Calu3 (cell line): ENCODE results near the gene SUPT4H1. TPM values are rescaled to one million over a fixed set of nuclear protein-coding genes. Genes with fewer than 3 reads are reported as not detected.

Source experiments
- BruUV-seq: library from RNA; stranded (reverse); fragments of 400-500 nt; replicated peaks from 2 replicates; lab custom pipeline; 2021; lab: Mats Ljungman, UMichigan
- CTCF ChIA-PET: fragments of 300-600 bp; sonication (Branson Sonifier 250); formaldehyde crosslinking; loops from one replicate; lab custom pipeline; 2022; ENCODE audit warnings: antibody characterized with exemption; lab: Charles Lee
- DNase-seq: peaks from one replicate; pipeline ENCODE4 v3.0.0; 2022
- H3K27ac Mint-ChIP-seq: one replicate; pipeline ENCODE4 v1.8.0; 2022; ENCODE audit warnings: mixed read lengths; ENCODE audit not compliant: unreplicated experiment
- H3K27me3 Mint-ChIP-seq: one replicate; pipeline ENCODE4 v1.8.0; 2022; ENCODE audit warnings: mixed read lengths; ENCODE audit not compliant: unreplicated experiment
- H3K36me3 Mint-ChIP-seq: one replicate; pipeline ENCODE4 v1.8.0; 2022; ENCODE audit warnings: mild to moderate bottlenecking, moderate library complexity, mixed read lengths; ENCODE audit not compliant: insufficient read depth, unreplicated experiment
- H3K4me1 Mint-ChIP-seq: one replicate; pipeline ENCODE4 v1.8.0; 2022; ENCODE audit warnings: mild to moderate bottlenecking, low read depth, mixed read lengths; ENCODE audit not compliant: unreplicated experiment
- H3K4me3 Mint-ChIP-seq: one replicate; pipeline ENCODE4 v1.8.0; 2022; ENCODE audit warnings: mild to moderate bottlenecking, low read depth, moderate library complexity, mixed read lengths; ENCODE audit not compliant: unreplicated experiment
- H3K9me3 Mint-ChIP-seq: one replicate; pipeline ENCODE4 v1.8.0; 2022; ENCODE audit warnings: low read depth, mixed read lengths; ENCODE audit not compliant: unreplicated experiment
- CTCF ChIP-seq: fragments of 200-600 bp; IDR thresholded peaks from one replicate; pipeline ENCODE4 v1.8.0; 2022; ENCODE audit warnings: antibody characterized with exemption; ENCODE audit not compliant: unreplicated experiment
- intact Hi-C: fragments of 100-400 bp; cut with micrococcal nuclease; formaldehyde crosslinking; loops from one replicate; pipeline ENCODE4 v1.10.0; 2022; ENCODE audit not compliant: unreplicated experiment
- total RNA-seq: library from RNA; stranded (reverse); gene quantifications from 2 replicates; pipeline ENCODE4 v1.2.3, GENCODE V29; 2022

SUPT4H1 gene
- total RNA-seq, 1 experiment from 2014 or later = 40.3 TPM

- Mint-ChIP-seq H3K27ac (no peak overlapping the region), H3K4me1 (peaks cover 7% of the 10 kb centered on the region), H3K36me3 (no peaks in the 10 kb centered on the region), H3K27me3 (no peaks in the 10 kb centered on the region), H3K4me3 (no peak overlapping the region), H3K9me3 (no peaks in the 10 kb centered on the region)
- CTCF ChIA-PET = no interaction called here
- TF ChIP-seq CTCF = no peak
- DNase-seq = no peak
- intact Hi-C loops = no loop called here
- BruUV-seq = no TSS peak
These were observed 13.4 kb upstream of the SUPT4H1 start for GRCh38 chr17:58365185-58365979.

GRCh38 chr17:58364270-58364942 lies 12.4 kb upstream of the SUPT4H1 start:
- intact Hi-C loops = no loop called here
- no peak overlapping the region for H3K27ac Mint-ChIP-seq
- H3K36me3 Mint-ChIP-seq = no peaks in the 10 kb centered on the region
- H3K9me3 Mint-ChIP-seq = no peaks in the 10 kb centered on the region
- TF ChIP-seq CTCF = no peak
- H3K4me3 Mint-ChIP-seq = no peak overlapping the region
- H3K27me3 Mint-ChIP-seq = no peaks in the 10 kb centered on the region
- peaks cover 3% of the 10 kb centered on the region for H3K4me1 Mint-ChIP-seq
- CTCF ChIA-PET = interaction anchor here (0.9 to 2.0 kb wide), 2 partner anchors 12 to 13 kb away, joined by 4 to 8 read pairs; partner anchors contain the start of gene SUPT4H1
- DNase-seq = no peak
- no TSS peak for BruUV-seq

- H3K27ac Mint-ChIP-seq = no peak overlapping the region
- H3K9me3 Mint-ChIP-seq = no peaks in the 10 kb centered on the region
- no TSS peak for BruUV-seq
- no peaks in the 10 kb centered on the region for H3K27me3 Mint-ChIP-seq
- CTCF ChIA-PET = interaction anchor here (0.9 to 2.0 kb wide), 2 partner anchors 11 to 13 kb away, joined by 4 to 8 read pairs; partner anchors contain the start of gene SUPT4H1
- intact Hi-C loops = no loop called here
- no peak for DNase-seq
- H3K4me1 Mint-ChIP-seq = no peaks in the 10 kb centered on the region
- no peaks in the 10 kb centered on the region for H3K36me3 Mint-ChIP-seq
- TF ChIP-seq CTCF = no peak
- H3K4me3 Mint-ChIP-seq = no peak overlapping the region
These were observed 11.6 kb upstream of the SUPT4H1 start for GRCh38 chr17:58363457-58364185.

- intact Hi-C loops = no loop called here
- Mint-ChIP-seq H3K36me3 (no peaks in the 10 kb centered on the region), H3K4me1 (no peaks in the 10 kb centered on the region), H3K27me3 (no peaks in the 10 kb centered on the region), H3K4me3 (no peak overlapping the region), H3K9me3 (no peaks in the 10 kb centered on the region), H3K27ac (no peak overlapping the region)
- DNase-seq = no peak
- CTCF ChIA-PET = interaction anchor here (1.0 to 2.0 kb wide), 2 partner anchors 10 to 55 kb away, joined by 3 to 8 read pairs; partner anchors contain the start of gene SUPT4H1
- no peak for TF ChIP-seq CTCF
- no TSS peak for BruUV-seq
These were observed 10.5 kb upstream of the SUPT4H1 start for GRCh38 chr17:58362368-58363014.
